Lung (tissue), 12 donors: Measurements from ENCODE around the gene TP53I11. TPM values are rescaled to one million over a fixed set of nuclear protein-coding genes. Genes with fewer than 3 reads are reported as not detected.

Source experiments
- ATAC-seq: fragments of 200-7000 bp; cut with Tn5 transposase; one replicate; pipeline ENCODE4 v1.9.1; 2020; ENCODE audit warnings: moderate number of reproducible peaks; ENCODE audit not compliant: insufficient read depth, low FRiP score
- DNase-seq, 3 donors: peaks; one replicate each; pipeline ENCODE4 v3.0.0-alpha.2; 2013 to 2017
- H3K27ac ChIP-seq, 2 donors: one replicate each; pipeline ENCODE4 v1.5.1; 2013; ENCODE audit warnings: mild to moderate bottlenecking in 2 of 2, moderate library complexity in 2 of 2, control low read depth in 1 of 2, inconsistent platforms in 1 of 2, low read depth in 1 of 2, low read length in 1 of 2
- H3K27me3 ChIP-seq, 3 donors: one replicate each; pipeline ENCODE4 v1.5.1; 2013; ENCODE audit warnings: low read length in 2 of 3; ENCODE audit not compliant: control insufficient read depth in 3 of 3, insufficient read depth in 3 of 3
- H3K36me3 ChIP-seq, 4 donors: one replicate each; pipeline ENCODE4 v1.5.1; 2013; ENCODE audit warnings: low read length in 4 of 4, mild to moderate bottlenecking in 1 of 4, moderate library complexity in 1 of 4; ENCODE audit not compliant: control insufficient read depth in 4 of 4, insufficient read depth in 4 of 4
- H3K4me1 ChIP-seq, 5 donors: one replicate each; pipeline ENCODE4 v1.5.1; 2013; ENCODE audit warnings: low read length in 5 of 5, mild to moderate bottlenecking in 2 of 5, moderate library complexity in 1 of 5; ENCODE audit not compliant: control insufficient read depth in 5 of 5, insufficient read depth in 5 of 5
- H3K4me3 ChIP-seq: one replicate; pipeline ENCODE4 v1.5.1; 2013; ENCODE audit warnings: mild to moderate bottlenecking, control low read depth, moderate library complexity
- H3K9ac ChIP-seq, 2 donors: one replicate each; pipeline ENCODE4 v1.5.1; 2013; ENCODE audit warnings: low read length in 2 of 2, control low read depth in 1 of 2; ENCODE audit not compliant: insufficient read depth in 1 of 2
- H3K9me3 ChIP-seq, 4 donors: one replicate each; pipeline ENCODE4 v1.5.1; 2013; ENCODE audit warnings: low read length in 3 of 4, mild to moderate bottlenecking in 1 of 4, moderate library complexity in 1 of 4; ENCODE audit not compliant: control insufficient read depth in 4 of 4, insufficient read depth in 3 of 4
- WGBS, 2 donors: extraction: QIAGEN DNeasy Blood & Tissue Kit; methylation state at CpG; one replicate each; pipeline ENCODE4 v1.1.7; 2013; 5-methylcytosine and 5-hydroxymethylcytosine counted together
- polyA plus RNA-seq, 2 donors: library from polyadenylated mRNA; stranded (reverse); fragments of 200-250 nt; gene quantifications; one replicate each; pipeline ENCODE4 v1.2.1, GENCODE V29; 2013
- total RNA-seq, 2 donors: library from RNA; depleted of rRNA in 1 of 2; stranded (reverse); fragments of >200 nt in 1 of 2; gene quantifications; one replicate each; pipeline ENCODE4 v1.2.1, GENCODE V29; 2014 to 2021
- TF ChIP-seq, protein P1 (sequence below): IDR thresholded peaks from 2 replicates; pipeline ENCODE4 v1.5.1; 2012; ENCODE audit warnings: mild to moderate bottlenecking; ENCODE audit errors: control extremely low read depth, extremely low read depth
- donor health status: control.
- donor health status: control.
- donor health status: Bipolar disorder and iron deficiency.
- donor health status: healthy.
- donor health status: DM: yes; HTN: yes; CAD: no.

Gene TP53I11
- total and polyA plus RNA-seq, 4 donors = 51.2 to 134 (median 71.9) TPM

DNA sequence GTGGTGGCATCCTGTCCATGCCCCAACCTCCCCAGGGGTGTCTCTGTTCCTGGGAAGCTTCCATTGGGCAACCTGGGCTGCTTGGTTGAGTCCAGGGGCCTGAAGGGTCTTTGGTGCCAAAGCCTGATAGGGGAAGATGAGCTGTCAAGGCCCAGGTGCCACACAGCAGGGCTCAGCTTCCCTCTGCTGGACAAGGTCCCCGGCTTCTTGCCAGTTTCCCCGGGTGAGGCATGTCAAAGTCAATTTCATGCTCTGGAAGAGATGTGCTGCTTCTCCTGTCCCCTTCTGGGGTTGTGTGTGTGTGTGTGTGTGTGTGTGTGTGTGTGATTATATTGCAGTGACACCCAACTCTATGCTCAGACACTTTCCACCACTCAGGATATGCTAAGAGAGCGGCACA lies 26.9 kb downstream of the TP53I11 start:
- H3K27me3 ChIP-seq = peaks cover 0 to 2% (median 0%) of the 10 kb centered on the region in 3 donors
- TF ChIP-seq, protein P1, sequence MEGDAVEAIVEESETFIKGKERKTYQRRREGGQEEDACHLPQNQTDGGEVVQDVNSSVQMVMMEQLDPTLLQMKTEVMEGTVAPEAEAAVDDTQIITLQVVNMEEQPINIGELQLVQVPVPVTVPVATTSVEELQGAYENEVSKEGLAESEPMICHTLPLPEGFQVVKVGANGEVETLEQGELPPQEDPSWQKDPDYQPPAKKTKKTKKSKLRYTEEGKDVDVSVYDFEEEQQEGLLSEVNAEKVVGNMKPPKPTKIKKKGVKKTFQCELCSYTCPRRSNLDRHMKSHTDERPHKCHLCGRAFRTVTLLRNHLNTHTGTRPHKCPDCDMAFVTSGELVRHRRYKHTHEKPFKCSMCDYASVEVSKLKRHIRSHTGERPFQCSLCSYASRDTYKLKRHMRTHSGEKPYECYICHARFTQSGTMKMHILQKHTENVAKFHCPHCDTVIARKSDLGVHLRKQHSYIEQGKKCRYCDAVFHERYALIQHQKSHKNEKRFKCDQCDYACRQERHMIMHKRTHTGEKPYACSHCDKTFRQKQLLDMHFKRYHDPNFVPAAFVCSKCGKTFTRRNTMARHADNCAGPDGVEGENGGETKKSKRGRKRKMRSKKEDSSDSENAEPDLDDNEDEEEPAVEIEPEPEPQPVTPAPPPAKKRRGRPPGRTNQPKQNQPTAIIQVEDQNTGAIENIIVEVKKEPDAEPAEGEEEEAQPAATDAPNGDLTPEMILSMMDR = no peak
- H3K4me1 ChIP-seq = no peaks in the 10 kb centered on the region
- peaks cover 0 to 1% (median 0%) of the 10 kb centered on the region in 4 donors for H3K36me3 ChIP-seq
- H3K4me3 ChIP-seq = no peak overlapping the region
- 87 to 93% methylated on average over 3 of the region's 3 CpGs for WGBS, 2 donors
- H3K9me3 ChIP-seq = no peaks in the 10 kb centered on the region
- H3K9ac ChIP-seq = no peak overlapping the region
- ATAC-seq = no peak
- peak; percentile 43 to 55 (median 54) for DNase-seq
- H3K27ac ChIP-seq = no peak overlapping the region

DNA sequence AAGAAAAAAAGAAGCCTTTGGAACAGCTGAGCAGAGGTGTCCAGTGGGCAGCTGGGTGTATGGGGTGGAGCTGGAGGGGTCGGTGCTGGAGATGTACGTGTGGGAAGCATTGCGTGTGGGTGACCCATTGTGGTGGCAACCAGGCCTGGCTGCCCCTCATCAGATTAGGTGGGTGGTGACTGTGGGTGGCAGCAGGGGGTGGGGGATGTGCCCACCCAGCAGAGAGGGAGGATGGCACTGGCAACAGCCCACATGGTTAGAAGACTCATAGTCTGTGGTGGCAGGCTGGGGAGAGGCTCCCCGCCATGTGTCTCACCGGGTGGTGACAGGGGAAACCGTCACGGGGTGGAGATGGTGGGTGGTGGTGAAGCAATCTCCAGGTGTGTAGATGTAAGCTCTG lies 27.6 kb downstream of the TP53I11 start:
- ATAC-seq = no peak
- Histone ChIP-seq H3K9ac (no peak overlapping the region), H3K27ac (no peak overlapping the region), H3K27me3 (peaks cover 0 to 2% (median 0%) of the 10 kb centered on the region in 3 donors), H3K9me3 (no peaks in the 10 kb centered on the region), H3K4me3 (no peak overlapping the region), H3K36me3 (peaks cover 0 to 1% (median 0%) of the 10 kb centered on the region in 4 donors), H3K4me1 (no peaks in the 10 kb centered on the region)
- no peak for DNase-seq
- TF ChIP-seq, protein P1 = no peak
- WGBS, 2 donors = 76 to 84% methylated on average over 7 of the region's 7 CpGs

DNA sequence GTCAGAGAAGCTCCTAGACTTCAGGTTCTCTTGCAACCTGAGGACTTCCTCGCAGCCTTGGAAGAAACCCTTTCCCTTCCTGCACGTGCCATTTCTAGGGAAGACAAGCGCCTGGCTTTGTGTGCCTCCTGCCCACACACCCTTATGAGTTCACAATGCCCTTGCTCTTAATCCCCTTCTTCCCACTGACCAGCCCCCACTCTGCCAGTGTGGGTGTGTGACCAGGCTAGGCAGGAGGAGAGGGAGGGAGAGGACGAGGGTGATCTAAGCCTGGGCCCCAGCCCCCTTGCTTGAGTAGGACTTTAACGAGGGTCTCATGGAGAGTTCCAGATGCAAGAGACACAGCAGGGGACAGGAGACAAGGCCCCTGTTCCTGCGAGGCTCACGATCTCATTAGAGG lies 30.2 kb downstream of the TP53I11 start:
- no peaks in the 10 kb centered on the region for H3K27me3 ChIP-seq
- no peaks in the 10 kb centered on the region for H3K9me3 ChIP-seq
- H3K36me3 ChIP-seq = peaks cover 0 to 1% (median 0%) of the 10 kb centered on the region in 4 donors
- no peak overlapping the region for H3K27ac ChIP-seq
- DNase-seq (no peak), ATAC-seq (no peak)
- H3K4me1 ChIP-seq = no peaks in the 10 kb centered on the region
- H3K4me3 ChIP-seq = no peak overlapping the region
- WGBS, 2 donors = 85 to 90% methylated on average over 7 of the region's 7 CpGs
- TF ChIP-seq, protein P1 = no peak
- H3K9ac ChIP-seq = no peak overlapping the region

DNA sequence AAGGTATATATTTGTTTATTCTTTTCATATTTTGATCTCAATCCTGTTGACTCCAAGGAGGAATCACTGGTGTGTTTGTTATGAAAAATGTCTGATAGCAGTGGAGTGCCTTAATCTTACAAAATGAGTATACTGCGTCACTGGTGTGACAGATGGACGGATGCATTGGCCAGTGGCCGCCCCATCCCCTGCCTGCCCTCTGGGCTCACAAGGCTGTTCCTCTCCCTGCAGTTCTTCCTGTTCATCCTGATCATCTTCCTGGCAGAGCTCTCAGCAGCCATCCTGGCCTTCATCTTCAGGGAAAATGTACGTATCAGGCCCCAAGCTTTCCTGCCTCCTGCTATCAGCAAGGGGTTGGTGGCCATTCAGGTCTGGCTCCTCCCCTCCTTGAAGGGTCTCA lies 32.9 kb downstream of the TP53I11 start:
- no peak for ATAC-seq
- Histone ChIP-seq H3K9me3 (no peaks in the 10 kb centered on the region), H3K9ac (no peak overlapping the region), H3K27ac (no peak overlapping the region), H3K4me3 (no peak overlapping the region), H3K36me3 (no peaks in the 10 kb centered on the region), H3K27me3 (no peaks in the 10 kb centered on the region), H3K4me1 (no peaks in the 10 kb centered on the region)
- TF ChIP-seq, protein P1 = no peak
- no peak for DNase-seq
- WGBS, 2 donors = 96 to 98% methylated on average over 4 of the region's 4 CpGs
